GM18526 (cell line): ENCODE data around the gene RFX7.

ENCODE experiments used
- POLR2A ChIP-seq: IDR thresholded peaks from 3 replicates; pipeline ENCODE4 v1.6.1; 2011; ENCODE audit not compliant: insufficient read length; ENCODE audit errors: extremely low read depth

RFX7 gene

DNA sequence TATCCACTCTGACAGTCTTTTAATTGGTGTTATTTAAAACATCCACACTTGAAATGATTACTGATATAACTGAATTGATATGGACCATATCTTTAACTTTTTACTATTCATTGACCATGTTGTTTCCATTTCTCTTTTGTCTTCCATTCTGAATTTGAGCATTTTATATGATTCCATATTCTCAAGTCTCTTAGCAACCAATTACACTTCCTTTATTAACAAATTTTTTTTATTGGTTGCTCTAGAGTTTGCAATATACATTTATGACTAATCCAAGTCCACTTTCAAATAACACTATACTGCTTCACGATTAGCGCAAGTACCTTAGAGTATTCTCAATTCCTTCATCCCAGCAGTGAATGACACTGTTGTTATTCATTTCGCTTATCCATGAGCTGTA is 16.4 kb downstream of the RFX7 start:
- no peak for TF ChIP-seq POLR2A

DNA sequence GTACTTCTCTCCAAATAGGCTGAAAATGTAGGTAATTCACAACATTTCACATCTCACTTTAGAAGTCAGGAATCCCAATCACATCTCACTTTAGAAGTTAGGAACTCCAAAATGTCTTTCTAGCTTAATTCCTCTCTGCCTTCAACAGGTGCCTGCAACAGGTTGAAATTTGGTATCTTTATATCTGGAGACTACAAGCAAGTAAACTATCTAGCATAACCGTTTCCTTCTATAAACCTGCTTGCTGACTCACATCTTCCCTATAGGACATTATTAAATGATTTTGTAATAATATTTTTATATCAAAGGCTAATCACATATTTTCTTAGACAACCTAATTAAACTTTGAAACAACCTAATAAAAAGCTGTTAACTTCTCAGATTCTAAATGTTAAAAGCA is 18.2 kb downstream of the RFX7 start:
- no peak for TF ChIP-seq POLR2A

DNA sequence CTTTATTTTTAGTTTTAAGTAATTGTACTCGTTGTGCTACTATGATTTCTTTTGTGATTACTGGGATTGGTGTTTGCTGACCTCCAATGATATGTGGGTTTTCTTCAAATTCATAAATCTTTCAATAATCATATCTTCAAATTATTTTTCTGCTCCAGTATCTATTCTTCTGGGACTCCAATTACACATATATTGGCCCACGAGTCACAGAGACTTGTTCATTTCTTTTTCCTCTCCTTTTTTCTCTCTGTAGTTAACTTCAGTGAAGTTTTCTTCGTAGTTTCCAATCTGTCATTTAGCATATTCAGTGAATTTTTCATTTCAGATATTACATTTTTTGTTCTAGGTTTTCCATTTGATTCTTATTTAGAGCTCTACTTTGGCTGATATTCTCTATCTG is 21.4 kb downstream of the RFX7 start:
- TF ChIP-seq POLR2A = no peak

DNA sequence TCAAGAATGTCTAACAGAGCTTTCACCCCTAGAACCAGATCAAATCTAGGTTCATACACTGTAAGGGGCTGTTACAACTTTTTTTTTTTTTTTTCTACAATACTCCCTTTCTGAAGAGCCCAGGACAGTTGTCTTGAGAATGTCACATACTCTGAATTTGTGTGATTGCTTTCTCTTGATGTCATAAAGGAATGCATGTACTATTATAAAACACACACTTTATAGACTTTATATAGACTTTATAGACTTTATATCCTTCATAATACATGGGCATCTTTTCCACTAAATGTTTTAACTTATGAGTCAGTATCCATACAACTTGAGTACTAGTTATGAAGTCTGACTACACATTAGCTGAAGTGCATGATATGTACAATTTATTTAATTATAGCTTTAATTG is 26.3 kb downstream of the RFX7 start:
- no peak for TF ChIP-seq POLR2A

DNA sequence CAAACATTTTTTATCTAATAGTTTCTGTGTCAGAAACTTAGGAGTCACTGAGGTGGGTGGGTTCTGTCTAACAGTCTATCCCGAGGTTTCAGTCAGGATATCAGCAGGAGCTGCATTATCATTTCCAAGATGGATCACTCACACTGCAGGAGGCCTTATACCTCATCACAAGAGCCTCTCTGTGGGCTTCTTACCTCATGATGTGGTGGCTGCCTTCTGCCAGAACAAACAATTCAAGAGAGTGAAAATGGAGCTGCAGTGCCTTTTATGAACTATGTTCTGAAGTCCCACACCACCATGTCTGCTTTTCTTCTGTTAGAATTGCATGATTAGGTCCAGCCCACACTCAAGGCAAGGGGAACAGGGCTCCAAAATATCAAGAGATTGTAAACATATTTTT is 27.9 kb downstream of the RFX7 start:
- no peak for TF ChIP-seq POLR2A

DNA sequence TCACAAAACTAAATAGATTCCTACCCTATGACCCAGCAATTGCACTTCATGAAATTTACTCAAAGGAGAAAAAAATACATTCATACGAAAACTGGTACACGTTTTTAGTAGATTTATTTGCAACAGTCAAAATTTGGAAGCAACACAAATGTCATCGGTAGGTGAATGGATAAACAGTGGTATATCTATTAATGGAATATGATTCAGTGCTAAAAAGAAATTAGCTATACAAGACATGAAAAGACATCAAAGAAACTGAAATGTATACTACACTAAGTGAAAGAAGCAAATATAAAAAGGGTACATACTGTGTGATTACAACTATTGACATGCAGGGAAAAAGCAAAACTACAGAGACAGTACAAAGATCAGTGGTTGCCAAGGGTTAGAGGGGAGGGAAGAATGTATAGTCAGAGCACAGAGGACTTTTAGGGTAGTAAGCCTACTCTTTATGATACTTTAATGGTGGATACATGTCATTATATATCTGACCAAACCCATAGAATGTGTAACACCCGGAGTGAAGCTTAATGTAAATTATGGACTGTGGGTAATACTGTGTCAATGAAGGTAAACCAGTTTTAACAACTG is 31.6 kb downstream of the RFX7 start:
- TF ChIP-seq POLR2A = no peak

DNA sequence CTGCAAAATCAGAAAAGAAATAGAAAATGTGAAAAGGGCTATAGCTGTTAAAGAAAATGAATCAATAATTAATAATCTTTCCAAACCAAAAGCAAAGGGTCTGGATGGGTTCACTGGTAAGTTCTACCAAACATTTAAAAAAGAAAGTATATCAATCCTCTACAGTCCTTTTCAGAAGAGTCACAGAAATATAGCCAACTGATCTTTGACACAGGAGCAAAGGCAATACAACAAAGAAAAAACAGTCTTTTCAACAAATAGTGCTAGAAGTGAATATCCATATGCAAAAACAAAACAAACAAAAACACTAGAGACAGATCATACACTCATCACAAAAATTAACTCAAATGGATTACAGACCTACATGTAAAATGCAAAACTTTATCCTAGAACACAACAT is 32.6 kb downstream of the RFX7 start:
- no peak for TF ChIP-seq POLR2A

DNA sequence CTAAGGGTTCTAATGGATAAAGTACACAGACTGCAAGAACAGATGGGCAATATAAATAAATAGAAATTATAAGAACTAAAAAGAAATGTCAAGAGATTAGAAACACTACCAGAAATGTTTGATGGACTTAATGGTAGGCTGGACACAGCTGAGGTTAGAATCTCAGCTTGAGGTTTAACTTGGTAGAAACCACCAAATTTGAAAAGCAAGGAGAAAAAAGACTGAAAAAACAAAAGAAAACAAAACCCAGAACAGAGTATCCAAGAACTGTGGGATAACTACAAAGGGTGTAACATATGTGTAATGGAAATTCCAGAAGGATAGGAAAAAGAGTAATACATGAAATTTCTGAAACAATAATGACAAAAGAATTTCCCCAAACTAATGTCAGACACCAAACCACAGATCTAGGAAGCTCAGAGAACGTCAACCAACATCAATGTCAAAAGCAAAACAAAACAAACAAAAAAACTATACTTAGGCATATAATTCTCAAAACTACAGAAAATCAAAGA is 35.0 kb downstream of the RFX7 start:
- TF ChIP-seq POLR2A = no peak

DNA sequence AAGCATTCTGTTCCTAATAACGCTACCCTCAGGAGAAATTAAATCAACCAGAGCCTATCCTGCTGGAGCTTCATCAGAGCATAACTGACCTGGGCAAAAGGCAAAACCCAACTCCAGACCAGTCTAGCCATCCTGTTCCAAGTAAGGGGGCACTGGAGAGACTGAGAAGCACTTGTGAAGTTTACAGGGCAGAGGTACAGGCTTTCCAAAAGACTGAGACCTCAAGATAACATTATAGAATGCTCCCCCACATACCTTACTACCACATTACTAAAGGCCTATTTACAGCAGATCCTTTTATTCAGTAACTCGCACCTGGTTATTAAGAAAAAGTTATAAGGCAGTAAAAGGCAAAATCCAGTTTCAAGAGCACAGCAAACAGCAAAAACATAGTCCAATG is 35.5 kb downstream of the RFX7 start:
- TF ChIP-seq POLR2A = no peak

DNA sequence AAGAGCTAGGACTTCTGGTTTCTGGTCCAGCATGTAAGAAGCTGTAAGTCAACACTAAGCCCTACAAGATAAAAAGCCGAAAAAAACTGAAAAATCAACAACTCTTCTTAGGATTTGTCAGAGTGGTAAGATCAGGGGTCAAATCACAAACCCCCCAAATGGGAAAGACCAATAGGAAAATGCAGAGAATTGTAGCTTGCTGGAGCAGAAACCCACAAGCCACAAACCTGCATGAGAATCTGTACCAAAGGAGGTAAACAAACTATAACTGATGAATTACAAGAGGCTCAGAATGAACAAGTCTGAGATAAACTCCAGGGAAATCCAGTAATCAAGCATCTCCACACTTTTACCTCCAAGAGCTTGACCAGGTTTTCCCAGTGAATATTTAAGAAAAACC is 36.0 kb downstream of the RFX7 start:
- TF ChIP-seq POLR2A = no peak

DNA sequence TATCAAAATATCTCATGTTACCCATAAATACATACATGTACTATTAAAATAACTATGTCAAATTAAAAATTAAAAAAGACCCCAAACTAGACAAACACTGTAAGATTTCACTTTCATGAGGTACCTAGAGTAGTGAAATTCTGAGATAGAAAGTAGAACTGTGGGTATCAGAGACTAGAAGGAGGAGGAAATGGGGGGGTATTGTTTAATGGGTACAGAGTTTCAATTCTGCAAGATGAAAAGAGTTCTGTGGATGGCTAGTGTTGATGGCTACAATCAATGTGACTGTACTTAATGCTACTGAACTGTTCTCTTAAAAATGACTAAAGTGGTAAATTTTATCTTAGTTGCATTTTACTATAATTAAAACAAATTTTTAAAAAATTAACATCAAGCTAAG is 36.6 kb downstream of the RFX7 start:
- TF ChIP-seq POLR2A = no peak

DNA sequence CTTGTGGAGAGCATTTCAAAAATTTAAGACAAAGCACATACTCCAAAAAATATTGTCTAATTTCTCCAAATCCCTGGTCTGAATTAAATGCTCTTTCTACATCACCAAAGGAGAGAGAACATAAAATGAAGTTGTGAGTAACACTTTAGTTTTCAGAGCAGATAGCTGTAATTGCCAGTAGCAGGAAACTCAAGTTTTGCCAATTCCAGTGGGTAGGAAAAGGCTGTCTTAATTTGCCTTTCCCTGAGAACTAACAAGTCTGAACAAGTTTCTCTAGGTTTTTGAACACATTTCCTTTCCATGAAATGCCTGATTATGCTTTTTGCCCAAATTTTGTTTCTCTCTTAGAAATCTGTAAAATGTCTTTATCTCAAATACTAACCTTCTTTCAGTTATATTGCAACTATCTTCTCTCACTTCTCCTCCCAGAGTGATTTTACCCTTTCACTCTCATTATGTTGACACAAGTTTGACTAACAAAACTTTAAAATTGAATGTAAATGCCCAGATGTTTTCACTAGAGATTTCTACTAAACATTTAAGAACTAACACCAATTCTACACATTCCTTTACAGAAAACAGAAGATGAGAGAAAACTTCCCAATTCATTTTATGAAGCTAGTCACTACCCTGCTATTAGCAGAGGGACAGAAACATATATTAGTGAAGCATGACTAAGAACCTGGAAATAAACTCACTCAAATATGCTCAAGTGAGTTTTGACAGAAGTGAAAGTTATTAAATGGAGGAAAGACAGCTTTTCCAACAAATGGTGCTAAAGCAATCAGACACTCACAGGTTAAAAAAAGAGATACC is 38.4 kb downstream of the RFX7 start:
- no peak for TF ChIP-seq POLR2A

DNA sequence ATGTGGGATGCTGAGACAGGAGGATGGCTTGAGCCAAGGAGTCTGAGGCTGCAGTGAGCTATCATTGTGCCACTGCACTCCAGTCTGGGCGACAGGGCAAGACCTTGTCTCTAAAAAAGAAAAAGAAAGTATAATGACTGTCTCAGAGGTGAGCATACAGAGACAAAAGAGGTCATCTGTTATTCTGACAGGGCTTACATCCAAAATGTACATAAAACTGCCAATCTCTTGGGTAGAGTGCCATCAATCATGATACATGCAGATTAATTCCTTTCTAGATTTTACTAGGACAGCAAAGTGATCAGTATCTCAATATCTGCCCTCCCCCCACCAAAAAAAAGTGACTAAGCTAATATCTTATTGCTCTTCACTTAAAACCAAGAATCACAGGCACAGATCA is 41.0 kb downstream of the RFX7 start:
- TF ChIP-seq POLR2A = no peak

DNA sequence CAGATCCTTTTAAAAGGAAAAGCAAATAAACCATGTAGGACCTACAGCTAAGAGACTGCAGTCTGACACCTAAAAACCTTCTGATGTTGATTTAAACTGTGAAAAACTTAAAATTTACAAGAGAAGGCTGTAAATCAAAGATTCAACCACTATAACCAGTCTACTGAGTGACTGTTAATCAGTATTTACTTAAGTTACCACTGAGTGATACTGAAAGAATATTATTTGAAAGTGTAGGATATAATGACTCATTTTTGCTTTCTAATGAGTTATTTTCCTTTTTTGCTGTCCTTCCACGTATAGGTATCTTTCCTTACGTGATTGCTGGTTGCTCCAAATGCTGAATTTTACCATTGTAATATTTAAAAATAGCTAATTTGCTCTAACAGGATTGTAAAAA is 44.6 kb downstream of the RFX7 start:
- TF ChIP-seq POLR2A = no peak

DNA sequence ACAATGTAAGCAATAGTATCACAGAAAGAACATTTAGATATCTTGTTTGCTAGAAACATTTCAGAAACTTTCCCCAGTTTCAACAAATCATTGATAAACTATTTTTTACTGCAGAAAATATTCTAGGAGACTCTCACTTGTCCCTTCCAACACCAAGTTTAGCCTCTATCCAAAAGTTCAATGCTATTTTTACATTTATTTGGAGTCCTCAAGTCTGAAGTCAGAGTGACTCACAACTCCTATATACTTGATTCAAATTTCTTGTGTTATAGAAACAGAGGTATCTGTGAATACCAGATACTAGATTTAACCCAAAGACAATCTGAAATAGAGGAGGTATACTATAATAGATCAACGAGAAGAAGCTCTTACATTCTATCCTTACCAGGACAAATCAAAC is 49.6 kb downstream of the RFX7 start:
- TF ChIP-seq POLR2A = no peak

DNA sequence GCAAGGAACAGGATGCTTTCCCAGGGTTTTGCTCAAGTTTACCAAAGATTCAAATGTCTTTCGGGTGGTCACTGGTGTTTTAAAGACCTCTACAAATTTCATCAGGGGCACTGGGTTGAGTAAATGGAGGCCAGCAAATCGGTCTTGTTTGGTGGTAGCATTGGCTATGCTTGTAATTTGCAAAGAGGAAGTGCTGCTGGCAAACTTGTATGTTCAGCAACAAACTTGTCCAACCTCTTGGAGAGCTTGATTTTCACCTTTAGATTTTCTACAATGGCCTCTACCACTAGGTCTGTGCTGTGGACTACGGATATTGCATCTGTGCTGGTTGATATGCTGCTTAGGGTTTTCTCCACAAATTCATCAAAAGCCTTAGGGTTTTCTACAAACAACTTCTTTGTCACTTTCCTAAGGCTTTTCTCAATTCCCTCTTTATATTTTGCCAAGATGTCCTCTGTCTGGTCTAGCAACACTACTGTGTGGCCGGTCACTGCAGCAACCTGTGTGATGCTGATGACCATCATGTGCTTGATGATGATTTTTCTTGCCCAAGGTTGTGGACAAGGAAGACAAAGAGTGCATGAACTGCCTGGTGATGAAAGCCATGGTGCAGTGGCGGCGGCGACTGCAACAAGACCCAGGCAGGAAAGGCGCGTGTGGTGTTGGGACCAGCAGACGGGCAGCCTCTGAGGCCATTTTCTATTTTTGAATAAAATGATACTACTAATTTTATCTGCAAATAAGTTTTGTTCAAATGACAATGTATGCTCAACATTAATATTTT is 50.8 kb downstream of the RFX7 start:
- no peak for TF ChIP-seq POLR2A
